Colonic mucosa (tissue), 4 donors: ENCODE measurements around the gene PCSK4. TPM values are rescaled to one million over a fixed set of nuclear protein-coding genes. Genes with fewer than 3 reads are reported as not detected.

ENCODE experiments used
- DNase-seq: peaks from one replicate; pipeline ENCODE4 v3.0.0-alpha.2; 2020
- H3K27ac ChIP-seq: fragments of 200-600 bp; one replicate; pipeline ENCODE4 v1.8.0; 2021
- H3K27me3 ChIP-seq: fragments of 200-600 bp; one replicate; pipeline ENCODE4 v1.8.0; 2021
- H3K36me3 ChIP-seq: fragments of 200-600 bp; one replicate; pipeline ENCODE4 v1.8.0; 2021
- H3K4me1 ChIP-seq: fragments of 200-600 bp; one replicate; pipeline ENCODE4 v1.8.0; 2021; ENCODE audit warnings: mild to moderate bottlenecking
- H3K4me3 ChIP-seq: fragments of 200-600 bp; one replicate; pipeline ENCODE4 v1.8.0; 2021
- H3K9ac ChIP-seq, 2 donors: one replicate each; pipeline ENCODE4 v1.7.0; 2013; ENCODE audit warnings: control low read depth in 2 of 2, low read depth in 2 of 2, low read length in 2 of 2
- H3K9me3 ChIP-seq: fragments of 200-600 bp; one replicate; pipeline ENCODE4 v1.8.0; 2021
- intact Hi-C: fragments of 100-400 bp; cut with DNase I; formaldehyde crosslinking; loops from one replicate; pipeline ENCODE4 v1.14.1; 2022
- total RNA-seq, 2 donors: library from RNA; stranded (reverse); fragmentation: NEBNext Ultra II Directional in 1 of 2; extraction: Animal tissue kit (Norgen Biotek cat#: 25700) in 1 of 2; gene quantifications; one replicate each; pipeline ENCODE4 v1.2.1, GENCODE V29; 2021
- TF ChIP-seq, protein P1 (sequence below): fragments of 200-600 bp; IDR thresholded peaks from one replicate; pipeline ENCODE4 v1.8.0; 2022; ENCODE audit warnings: antibody characterized with exemption, mild to moderate bottlenecking
- donor health status: healthy.
- donor health status: DM: no; HTN: no; CAD: no.
- donor health status: DM: no; HTN: no; CAD: no.

Gene PCSK4
- total RNA-seq, 2 donors from 2014 or later: 4.1 to 5.8 TPM

GRCh38 chr19:1446713-1447481 is 43.3 kb downstream of the PCSK4 start:
- Histone ChIP-seq H3K27ac (no peak overlapping the region), H3K27me3 (peaks cover 64% of the 10 kb centered on the region), H3K4me1 (peaks cover 11% of the 10 kb centered on the region), H3K9me3 (no peaks in the 10 kb centered on the region), H3K4me3 (no peak overlapping the region), H3K36me3 (no peaks in the 10 kb centered on the region), H3K9ac (no peak overlapping the region)
- DNase-seq: no peak
- TF ChIP-seq, protein P1, sequence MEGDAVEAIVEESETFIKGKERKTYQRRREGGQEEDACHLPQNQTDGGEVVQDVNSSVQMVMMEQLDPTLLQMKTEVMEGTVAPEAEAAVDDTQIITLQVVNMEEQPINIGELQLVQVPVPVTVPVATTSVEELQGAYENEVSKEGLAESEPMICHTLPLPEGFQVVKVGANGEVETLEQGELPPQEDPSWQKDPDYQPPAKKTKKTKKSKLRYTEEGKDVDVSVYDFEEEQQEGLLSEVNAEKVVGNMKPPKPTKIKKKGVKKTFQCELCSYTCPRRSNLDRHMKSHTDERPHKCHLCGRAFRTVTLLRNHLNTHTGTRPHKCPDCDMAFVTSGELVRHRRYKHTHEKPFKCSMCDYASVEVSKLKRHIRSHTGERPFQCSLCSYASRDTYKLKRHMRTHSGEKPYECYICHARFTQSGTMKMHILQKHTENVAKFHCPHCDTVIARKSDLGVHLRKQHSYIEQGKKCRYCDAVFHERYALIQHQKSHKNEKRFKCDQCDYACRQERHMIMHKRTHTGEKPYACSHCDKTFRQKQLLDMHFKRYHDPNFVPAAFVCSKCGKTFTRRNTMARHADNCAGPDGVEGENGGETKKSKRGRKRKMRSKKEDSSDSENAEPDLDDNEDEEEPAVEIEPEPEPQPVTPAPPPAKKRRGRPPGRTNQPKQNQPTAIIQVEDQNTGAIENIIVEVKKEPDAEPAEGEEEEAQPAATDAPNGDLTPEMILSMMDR: no peak
- intact Hi-C loops: no loop called here

DNA sequence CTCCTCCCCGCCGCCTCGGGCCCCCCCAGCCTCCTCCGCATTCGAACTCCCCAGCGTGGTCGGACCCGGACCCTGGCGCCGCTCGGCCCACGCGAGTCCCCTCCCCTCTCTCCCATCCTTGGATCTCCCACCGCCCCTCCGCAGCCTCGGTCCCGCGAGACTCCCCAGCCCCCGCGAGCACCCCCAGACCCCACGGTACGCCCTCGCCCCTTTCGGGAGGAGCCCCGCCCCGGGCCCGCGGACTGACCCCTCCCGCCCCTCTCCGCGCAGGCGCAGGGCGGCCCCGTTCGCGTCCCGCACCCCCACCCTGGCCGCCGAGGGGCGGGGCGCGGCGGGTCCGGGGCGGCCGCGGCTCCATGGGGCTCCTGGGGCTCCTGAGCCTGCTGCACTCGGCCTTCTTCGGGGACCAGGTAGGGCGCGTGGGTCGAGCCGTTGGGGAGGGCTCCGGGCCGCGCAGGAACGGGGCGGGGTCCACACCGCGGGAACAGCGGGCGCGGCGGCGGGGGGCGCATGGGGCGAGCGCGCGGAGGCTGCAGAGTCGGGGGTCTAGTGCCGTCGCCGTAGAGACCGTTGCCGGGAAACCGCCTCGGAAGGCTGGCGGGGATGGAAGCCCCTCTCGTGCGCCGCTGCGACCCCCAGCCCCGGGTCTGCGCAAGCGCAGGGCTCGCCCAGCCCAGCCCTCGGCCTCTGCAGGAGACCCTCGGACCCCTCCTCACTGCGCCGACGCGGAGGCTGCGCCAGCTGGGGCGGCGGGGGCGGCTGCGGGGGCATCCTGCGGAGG is 44.0 kb downstream of the PCSK4 start:
- Histone ChIP-seq H3K9ac (no peak overlapping the region), H3K4me3 (peak overlapping the region; percentile 34), H3K9me3 (no peaks in the 10 kb centered on the region), H3K27me3 (peaks cover 57% of the 10 kb centered on the region), H3K4me1 (peaks cover 11% of the 10 kb centered on the region), H3K27ac (no peak overlapping the region), H3K36me3 (peaks cover under 1% of the 10 kb centered on the region)
- TF ChIP-seq, protein P1: no peak
- intact Hi-C loops: no loop called here
- no peak for DNase-seq

DNA sequence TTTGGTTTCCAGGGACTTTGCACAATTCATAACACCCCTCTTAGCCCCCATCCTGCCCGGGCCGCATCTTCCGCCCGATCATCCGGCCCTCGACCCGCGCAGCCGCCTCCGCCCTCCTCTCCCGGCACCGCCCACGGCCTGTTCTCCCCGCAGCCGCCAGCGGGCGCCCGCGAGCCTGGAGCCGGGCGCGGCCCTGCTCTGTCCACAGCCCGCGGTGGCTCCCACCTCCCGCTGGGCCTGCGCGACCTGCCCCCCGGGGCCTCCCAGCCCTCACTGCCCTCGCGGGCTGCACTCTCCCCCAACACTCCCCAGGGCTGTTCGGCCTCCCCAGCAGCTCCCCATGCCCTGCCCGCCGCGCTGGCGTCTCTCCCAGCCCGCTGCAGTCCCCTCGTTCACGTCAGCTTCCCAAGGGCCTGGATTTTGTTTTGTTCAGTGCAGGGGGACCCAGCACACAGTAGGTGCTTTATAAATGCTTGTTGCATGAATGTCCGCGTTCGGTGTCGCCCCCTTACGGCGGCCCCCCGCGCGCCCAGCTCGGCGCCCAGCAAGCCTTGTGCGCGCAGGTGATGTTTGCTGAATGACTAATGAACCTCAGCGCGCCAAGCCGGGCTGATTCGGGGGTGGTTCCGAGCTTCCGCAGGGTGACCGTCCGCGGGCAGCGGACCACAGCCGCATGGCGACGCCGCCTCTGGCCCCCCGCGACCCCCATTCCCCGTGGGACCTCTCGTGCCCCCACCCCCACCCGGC is 44.8 kb downstream of the PCSK4 start:
- Histone ChIP-seq H3K27me3 (peaks cover 49% of the 10 kb centered on the region), H3K4me1 (peaks cover 11% of the 10 kb centered on the region), H3K4me3 (peak overlapping the region; percentile 34), H3K9ac (peak overlapping the region; percentile 12 to 43), H3K27ac (no peak overlapping the region), H3K9me3 (no peaks in the 10 kb centered on the region), H3K36me3 (peaks cover 8% of the 10 kb centered on the region)
- intact Hi-C loops: no loop called here
- TF ChIP-seq, protein P1: peak; percentile 87
- peak; percentile 76 for DNase-seq

GRCh38 chr19:1441677-1442438 is 48.3 kb downstream of the PCSK4 start:
- TF ChIP-seq, protein P1: no peak
- intact Hi-C loops: no loop called here
- peaks cover 18% of the 10 kb centered on the region for H3K4me1 ChIP-seq
- no peak overlapping the region for H3K4me3 ChIP-seq
- peaks cover 17% of the 10 kb centered on the region for H3K36me3 ChIP-seq
- H3K27me3 ChIP-seq: peaks cover 15% of the 10 kb centered on the region
- H3K9ac ChIP-seq: no peak overlapping the region
- no peak overlapping the region for H3K27ac ChIP-seq
- no peaks in the 10 kb centered on the region for H3K9me3 ChIP-seq
- DNase-seq: no peak

DNA sequence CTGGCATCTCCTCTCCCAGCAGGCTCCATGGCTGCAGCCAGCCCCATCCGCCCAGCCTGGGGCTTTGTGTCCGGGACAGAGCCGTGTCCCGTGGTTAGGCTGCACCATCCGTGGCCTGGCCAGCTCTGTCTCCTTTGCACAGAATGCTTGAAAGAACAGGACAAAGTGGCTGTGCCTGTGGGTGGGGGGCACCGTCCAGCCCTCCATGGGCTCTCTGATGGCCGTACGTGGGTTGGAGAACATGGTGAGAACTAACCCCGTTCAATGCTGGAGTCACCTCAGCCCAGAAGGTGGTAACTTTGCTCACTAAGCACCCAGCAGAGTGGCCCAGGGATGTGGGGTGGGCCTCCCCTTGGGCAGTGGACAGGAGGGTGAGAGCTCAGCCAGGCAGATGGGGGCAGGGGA is 49.1 kb downstream of the PCSK4 start:
- no peak overlapping the region for H3K27ac ChIP-seq
- no peak overlapping the region for H3K9ac ChIP-seq
- no peak for DNase-seq
- H3K4me1 ChIP-seq: peaks cover 12% of the 10 kb centered on the region
- peaks cover 7% of the 10 kb centered on the region for H3K27me3 ChIP-seq
- intact Hi-C loops: no loop called here
- H3K9me3 ChIP-seq: no peaks in the 10 kb centered on the region
- peaks cover 17% of the 10 kb centered on the region for H3K36me3 ChIP-seq
- TF ChIP-seq, protein P1: no peak
- H3K4me3 ChIP-seq: no peak overlapping the region
